DMS153 (cell line): ENCODE results near the gene TNIK.
A peak's percentile ranks its signal among the peaks of the same experiment; 100 is the strongest.

ENCODE experiments used
- DNase-seq: peaks from one replicate; lab custom pipeline; 2025; lab: John Stamatoyannopoulos, UW

TNIK gene

GRCh38 chr3:171459942-171460724 lies at the start of gene TNIK:
TSS of gene TNIK (minus strand) at chr3:171460405. CDS start at chr3:171460063, 342 bp downstream.
- peak; percentile 86 for DNase-seq

- no peak for DNase-seq
Observed at GRCh38 chr3:171508676-171509075, 48.5 kb upstream of the TNIK start.

GRCh38 chr3:171508206-171508605 lies 48.0 kb upstream of the TNIK start:
- DNase-seq: no peak

GRCh38 chr3:171506743-171507319 lies 46.6 kb upstream of the TNIK start:
- DNase-seq: no peak

- no peak for DNase-seq
Observed at GRCh38 chr3:171505822-171506333, 45.7 kb upstream of the TNIK start.

GRCh38 chr3:171504376-171504775 lies 44.2 kb upstream of the TNIK start:
- no peak for DNase-seq

- DNase-seq: no peak
Observed at GRCh38 chr3:171503817-171504216, 43.6 kb upstream of the TNIK start.

GRCh38 chr3:171498921-171499320 lies 38.7 kb upstream of the TNIK start:
- no peak for DNase-seq

- DNase-seq: no peak
Observed at GRCh38 chr3:171497468-171497867, 37.3 kb upstream of the TNIK start.

- DNase-seq: no peak
Observed at GRCh38 chr3:171495413-171495812, 35.2 kb upstream of the TNIK start.

- no peak for DNase-seq
Observed at GRCh38 chr3:171494457-171495109, 34.4 kb upstream of the TNIK start.

- no peak for DNase-seq
Observed at GRCh38 chr3:171491361-171491760, 31.2 kb upstream of the TNIK start.

GRCh38 chr3:171490901-171491300 lies 30.7 kb upstream of the TNIK start:
- no peak for DNase-seq

- DNase-seq: no peak
Observed at GRCh38 chr3:171489348-171489747, 29.1 kb upstream of the TNIK start.

- DNase-seq: no peak
Observed at GRCh38 chr3:171488479-171488878, 28.3 kb upstream of the TNIK start.

GRCh38 chr3:171487382-171487781 lies 27.2 kb upstream of the TNIK start:
- no peak for DNase-seq

- DNase-seq: no peak
Observed at GRCh38 chr3:171485338-171485737, 25.1 kb upstream of the TNIK start.

GRCh38 chr3:171481011-171481410 lies 20.8 kb upstream of the TNIK start:
- no peak for DNase-seq

- no peak for DNase-seq
Observed at GRCh38 chr3:171480526-171480925, 20.3 kb upstream of the TNIK start.

GRCh38 chr3:171476532-171477102 lies 16.4 kb upstream of the TNIK start:
- no peak for DNase-seq

- no peak for DNase-seq
Observed at GRCh38 chr3:171472552-171472951, 12.3 kb upstream of the TNIK start.

GRCh38 chr3:171470714-171471227 lies 10.6 kb upstream of the TNIK start:
- DNase-seq: no peak
